ENCODE results near the gene PITRM1.
"Not testable (repeated sequence)": the region's sequence is repeated elsewhere in the genome, so short reads cannot be mapped to it uniquely, and the experiment has no call there.

PITRM1 gene, protein sequence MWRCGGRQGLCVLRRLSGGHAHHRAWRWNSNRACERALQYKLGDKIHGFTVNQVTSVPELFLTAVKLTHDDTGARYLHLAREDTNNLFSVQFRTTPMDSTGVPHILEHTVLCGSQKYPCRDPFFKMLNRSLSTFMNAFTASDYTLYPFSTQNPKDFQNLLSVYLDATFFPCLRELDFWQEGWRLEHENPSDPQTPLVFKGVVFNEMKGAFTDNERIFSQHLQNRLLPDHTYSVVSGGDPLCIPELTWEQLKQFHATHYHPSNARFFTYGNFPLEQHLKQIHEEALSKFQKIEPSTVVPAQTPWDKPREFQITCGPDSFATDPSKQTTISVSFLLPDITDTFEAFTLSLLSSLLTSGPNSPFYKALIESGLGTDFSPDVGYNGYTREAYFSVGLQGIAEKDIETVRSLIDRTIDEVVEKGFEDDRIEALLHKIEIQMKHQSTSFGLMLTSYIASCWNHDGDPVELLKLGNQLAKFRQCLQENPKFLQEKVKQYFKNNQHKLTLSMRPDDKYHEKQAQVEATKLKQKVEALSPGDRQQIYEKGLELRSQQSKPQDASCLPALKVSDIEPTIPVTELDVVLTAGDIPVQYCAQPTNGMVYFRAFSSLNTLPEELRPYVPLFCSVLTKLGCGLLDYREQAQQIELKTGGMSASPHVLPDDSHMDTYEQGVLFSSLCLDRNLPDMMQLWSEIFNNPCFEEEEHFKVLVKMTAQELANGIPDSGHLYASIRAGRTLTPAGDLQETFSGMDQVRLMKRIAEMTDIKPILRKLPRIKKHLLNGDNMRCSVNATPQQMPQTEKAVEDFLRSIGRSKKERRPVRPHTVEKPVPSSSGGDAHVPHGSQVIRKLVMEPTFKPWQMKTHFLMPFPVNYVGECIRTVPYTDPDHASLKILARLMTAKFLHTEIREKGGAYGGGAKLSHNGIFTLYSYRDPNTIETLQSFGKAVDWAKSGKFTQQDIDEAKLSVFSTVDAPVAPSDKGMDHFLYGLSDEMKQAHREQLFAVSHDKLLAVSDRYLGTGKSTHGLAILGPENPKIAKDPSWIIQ

GRCh38 chr10:3172446-3173170 is at the start of gene PITRM1:
TSS of gene PITRM1 (minus strand) at chr10:3172782. CDS start at chr10:3172772, 10 bp downstream.
- peak; percentile 97 for DNase-seq

DNA sequence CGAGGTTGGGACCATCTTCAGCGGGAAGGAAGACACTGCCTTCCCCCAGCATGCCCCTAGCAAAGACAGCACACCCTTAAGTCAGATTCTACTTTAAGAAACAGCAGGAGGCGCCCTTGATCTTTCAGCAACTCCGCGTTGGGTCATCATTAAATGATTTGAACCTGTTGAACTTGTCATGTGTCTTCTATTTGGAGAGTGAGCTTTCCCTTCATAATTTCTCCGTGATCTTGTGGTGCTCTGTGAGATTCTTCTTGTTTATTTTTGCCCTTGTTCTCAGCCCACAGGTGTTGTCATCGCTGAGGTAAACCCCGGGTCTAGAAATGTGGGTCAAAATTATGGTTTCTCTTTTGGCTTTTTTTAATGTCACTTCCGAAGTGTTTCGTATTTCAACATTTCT is 49.5 kb upstream of the PITRM1 start:
- no peak for DNase-seq

- not testable (repeated sequence) for DNase-seq
Measured at GRCh38 chr10:3221601-3222000, 49.0 kb upstream of the PITRM1 start.

- no peak for DNase-seq
Measured at GRCh38 chr10:3220853-3221252, 48.3 kb upstream of the PITRM1 start.

- not testable (repeated sequence) for DNase-seq
Measured at GRCh38 chr10:3219021-3219628, 46.5 kb upstream of the PITRM1 start.

DNA sequence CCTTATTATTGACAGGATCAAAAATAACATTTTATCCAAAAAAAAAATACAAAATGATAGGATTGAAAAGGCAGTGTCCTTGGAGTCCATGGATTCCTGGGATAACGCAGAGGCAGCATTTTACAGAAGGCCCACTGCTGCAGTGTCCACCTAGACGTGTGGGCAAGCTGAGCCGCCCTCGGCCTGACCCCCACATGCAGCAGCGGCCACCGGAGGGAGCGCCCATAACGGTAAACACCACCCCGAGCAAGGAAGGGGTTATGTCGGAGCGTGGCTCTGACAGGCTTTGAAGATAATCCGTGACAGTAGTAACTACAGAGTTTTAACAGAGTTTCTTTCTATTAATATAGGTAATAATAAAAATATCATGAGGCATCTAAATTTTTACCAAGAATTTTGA is 45.3 kb upstream of the PITRM1 start:
- DNase-seq: no peak

GRCh38 chr10:3217301-3217700 is 44.7 kb upstream of the PITRM1 start:
- DNase-seq: no peak

- no peak for DNase-seq
Measured at GRCh38 chr10:3215153-3215775, 42.7 kb upstream of the PITRM1 start.

GRCh38 chr10:3213758-3214515 is 41.4 kb upstream of the PITRM1 start:
- no peak for DNase-seq

GRCh38 chr10:3213208-3213607 is 40.6 kb upstream of the PITRM1 start:
- DNase-seq: no peak

DNA sequence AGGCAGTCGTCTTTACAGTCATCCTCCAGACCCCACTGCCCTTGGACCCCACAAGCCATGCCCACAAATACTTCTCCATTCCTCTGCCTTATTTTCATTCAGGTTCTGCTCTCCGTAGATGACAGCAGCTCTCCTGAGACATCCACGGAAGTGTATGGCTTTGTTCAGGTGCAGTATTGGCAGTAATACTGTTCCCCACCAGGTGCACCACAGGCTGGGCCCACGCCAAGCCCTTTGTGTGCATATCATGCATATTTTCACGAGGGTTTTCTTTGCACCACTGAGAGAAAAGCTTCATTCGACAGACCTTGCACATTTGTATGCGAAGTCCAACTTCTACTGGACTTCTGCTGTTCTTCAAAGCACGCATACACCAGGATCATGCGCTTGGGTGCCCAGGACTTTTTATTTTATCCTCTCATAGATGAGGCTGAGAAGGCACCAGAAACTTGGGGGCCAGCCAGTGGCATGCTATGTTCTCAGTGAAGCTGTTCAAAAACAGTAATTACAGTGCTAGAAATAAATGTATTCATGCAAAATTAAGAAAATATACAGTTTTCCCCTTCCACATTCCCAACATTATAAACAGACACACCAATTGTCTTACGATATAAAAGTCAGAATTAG is 37.8 kb upstream of the PITRM1 start:
- DNase-seq: no peak

GRCh38 chr10:3208481-3209406 is 36.2 kb upstream of the PITRM1 start:
- no peak for DNase-seq

DNA sequence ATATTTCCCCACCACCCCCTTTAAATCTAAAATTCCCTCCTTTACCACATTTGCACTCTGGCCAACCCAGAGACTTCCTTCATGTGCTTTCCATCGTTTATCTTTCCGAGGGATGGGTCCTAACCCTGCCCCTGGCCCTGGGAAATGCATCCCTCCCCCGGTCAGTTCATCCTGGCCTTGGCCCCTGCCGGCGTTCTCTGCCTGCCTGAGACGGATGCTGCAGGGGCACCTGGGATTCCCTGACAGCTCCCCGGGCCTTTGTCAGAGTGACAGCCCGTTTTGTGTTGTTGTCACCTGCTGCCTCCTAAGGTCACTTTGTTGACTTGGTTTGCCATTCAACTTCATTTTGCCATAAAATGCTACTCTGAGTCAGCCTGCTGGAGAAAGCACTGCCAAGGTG is 34.8 kb upstream of the PITRM1 start:
- DNase-seq: no peak

DNA sequence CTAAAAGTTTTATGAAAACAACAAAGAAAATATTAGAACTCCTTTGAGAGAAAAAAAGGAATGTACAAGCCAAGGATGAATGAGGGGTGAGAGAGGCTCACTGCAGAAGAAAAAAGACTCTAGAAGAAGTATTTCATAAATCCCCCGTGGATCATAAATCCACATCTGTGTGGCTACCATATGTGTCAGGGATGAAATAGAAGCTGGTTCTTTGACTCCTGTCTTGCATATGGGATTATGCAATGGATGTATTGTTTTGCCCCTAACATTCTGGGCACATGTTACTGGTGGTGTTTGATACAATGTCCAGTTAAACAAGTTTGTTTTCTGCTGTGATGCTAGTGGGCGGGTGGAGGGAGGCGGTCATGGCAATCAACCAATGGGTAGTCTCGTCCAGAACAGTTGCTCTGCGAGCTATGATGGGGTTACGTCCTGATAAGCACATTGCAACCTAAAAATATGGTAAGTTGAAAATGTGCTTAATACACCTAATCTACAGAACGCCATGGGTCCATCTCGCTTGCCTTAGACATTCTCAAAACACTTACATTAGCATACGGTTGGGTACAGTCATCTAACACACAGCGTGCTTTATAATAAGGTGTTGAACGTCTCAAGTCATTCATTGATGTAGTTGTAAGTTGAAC is 34.1 kb upstream of the PITRM1 start:
- DNase-seq: no peak

DNA sequence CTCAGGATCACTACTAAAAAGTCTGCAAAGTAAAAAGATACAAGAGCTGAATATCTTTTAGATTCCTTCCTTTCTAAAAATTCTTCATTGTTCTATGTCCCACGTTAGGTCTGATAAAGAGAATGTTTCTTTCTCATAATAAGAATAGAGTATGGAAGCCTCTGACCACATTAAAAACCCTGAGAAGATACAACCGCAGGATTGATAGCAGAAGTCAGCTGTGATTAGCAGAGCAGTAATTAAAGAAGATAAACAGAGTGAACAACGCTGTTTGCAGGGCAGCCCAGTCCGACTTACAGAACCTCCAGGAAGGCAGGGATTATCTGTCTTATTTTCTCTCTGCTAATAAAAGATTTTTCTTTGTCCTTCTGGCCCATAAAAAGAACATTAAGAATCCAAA is 31.4 kb upstream of the PITRM1 start:
- DNase-seq: no peak

- DNase-seq: no peak
Measured at GRCh38 chr10:3203016-3203811, 30.6 kb upstream of the PITRM1 start.

GRCh38 chr10:3201796-3202195 is 29.2 kb upstream of the PITRM1 start:
- DNase-seq: no peak

DNA sequence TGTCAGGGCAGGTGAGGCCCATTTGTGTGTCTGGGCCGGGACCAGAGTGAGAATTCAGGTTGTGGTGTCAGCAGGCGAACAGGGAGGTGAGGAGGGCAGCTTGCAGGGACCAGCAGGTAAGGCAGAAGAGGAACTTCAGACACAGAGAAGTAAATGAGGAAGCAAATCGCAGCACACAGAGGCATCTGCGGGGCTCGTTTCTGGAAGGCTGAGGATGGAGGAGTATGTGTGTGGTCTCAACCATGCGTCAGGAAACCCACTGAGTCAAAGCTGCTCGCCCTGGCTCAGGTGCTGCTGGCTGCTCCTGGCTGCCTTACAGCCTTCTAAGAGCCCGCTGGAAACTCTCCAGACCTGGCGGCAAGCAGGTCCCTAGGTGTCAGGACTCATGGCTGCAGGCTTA is 26.9 kb upstream of the PITRM1 start:
- no peak for DNase-seq

Measured in amniotic stem cell (primary cell).